ENCODE results near the gene CFAP54.

- no peak for TF ChIP-seq CTCF (conservative IDR thresholded peaks at IDR 0.05; ENCODE audit: low read depth, low read length)
- no peak for TF ChIP-seq EZH2 (IDR thresholded peaks at IDR 0.05; ENCODE audit: borderline replicate concordance, low read depth, low read length, poor library complexity, severe bottlenecking)
Measured at GRCh38 chr12:96774496-96775256, 285.3 kb downstream of the CFAP54 start.

All from A673 (cell line).